Neural progenitor cell (in vitro differentiated cells): ENCODE data around the gene MYO1F.

Source experiments
- EZH2phosphoT487 ChIP-seq: fragments of 200-600 bp; sonication (generic); IDR thresholded peaks from 2 replicates; pipeline ENCODE4 v1.6.1; 2017; ENCODE audit warnings: antibody characterized with exemption
- TF ChIP-seq, protein P1 (sequence below): fragments of 200-600 bp; sonication (generic); IDR thresholded peaks from 2 replicates; pipeline ENCODE4 v1.5.1; 2017; ENCODE audit warnings: antibody characterized with exemption, mild to moderate bottlenecking

DNA sequence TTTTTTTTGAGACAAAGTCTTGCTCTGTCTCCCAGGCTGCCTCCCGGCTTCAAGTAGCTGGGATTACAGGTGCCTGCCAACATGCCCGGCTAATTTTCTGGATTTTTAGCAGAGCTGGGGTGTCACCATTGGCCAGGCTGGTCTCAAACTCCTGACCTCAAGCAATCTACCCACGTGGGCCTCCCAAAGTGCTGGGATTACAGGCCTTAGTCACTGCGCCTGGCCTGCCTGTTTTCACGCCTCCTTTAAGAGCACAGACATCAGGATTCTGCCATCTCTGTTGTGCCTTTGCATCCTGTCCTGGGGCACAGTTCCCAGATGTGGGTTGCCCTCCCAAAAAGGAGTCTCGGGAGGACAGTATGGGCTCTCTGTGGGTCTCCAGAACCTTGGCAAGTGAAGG is 72.3 kb downstream of the MYO1F start:
- TF ChIP-seq, protein P1, sequence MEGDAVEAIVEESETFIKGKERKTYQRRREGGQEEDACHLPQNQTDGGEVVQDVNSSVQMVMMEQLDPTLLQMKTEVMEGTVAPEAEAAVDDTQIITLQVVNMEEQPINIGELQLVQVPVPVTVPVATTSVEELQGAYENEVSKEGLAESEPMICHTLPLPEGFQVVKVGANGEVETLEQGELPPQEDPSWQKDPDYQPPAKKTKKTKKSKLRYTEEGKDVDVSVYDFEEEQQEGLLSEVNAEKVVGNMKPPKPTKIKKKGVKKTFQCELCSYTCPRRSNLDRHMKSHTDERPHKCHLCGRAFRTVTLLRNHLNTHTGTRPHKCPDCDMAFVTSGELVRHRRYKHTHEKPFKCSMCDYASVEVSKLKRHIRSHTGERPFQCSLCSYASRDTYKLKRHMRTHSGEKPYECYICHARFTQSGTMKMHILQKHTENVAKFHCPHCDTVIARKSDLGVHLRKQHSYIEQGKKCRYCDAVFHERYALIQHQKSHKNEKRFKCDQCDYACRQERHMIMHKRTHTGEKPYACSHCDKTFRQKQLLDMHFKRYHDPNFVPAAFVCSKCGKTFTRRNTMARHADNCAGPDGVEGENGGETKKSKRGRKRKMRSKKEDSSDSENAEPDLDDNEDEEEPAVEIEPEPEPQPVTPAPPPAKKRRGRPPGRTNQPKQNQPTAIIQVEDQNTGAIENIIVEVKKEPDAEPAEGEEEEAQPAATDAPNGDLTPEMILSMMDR, result no peak
- TF ChIP-seq EZH2phosphoT487, result no peak
